ENCODE data around the gene VTCN1.
"Not testable (repeated sequence)": the region's sequence is repeated elsewhere in the genome, so short reads cannot be mapped to it uniquely, and the experiment has no call there.

Gene VTCN1

GRCh38 chr1:117210831-117211261 is at the start of gene VTCN1:
VTCN1 (minus strand) TSS chr1:117210927; CDS start chr1:117210855, 72 bp downstream.
- no peak for DNase-seq

DNA sequence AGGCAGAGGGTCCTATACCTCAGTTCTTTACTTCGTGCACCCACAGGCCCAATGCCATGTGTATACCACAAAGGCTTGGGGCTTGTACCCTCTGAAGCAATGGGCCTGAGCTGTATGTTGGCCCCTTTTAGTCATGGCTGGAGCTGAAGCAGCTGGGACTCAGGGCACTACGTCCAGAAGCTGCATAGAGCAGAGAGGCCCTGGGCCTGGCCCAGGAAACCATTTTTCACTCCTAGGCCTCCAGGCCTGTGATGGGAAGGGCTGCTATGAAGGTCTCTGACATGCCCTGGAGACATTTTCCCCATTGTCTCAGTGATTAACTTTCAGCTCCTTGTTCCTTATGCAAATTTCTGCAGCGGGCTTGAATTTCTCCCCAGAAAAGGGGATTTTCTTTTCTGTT is 48.1 kb upstream of the VTCN1 start:
- DNase-seq: no peak

GRCh38 chr1:117258075-117258474 is 47.3 kb upstream of the VTCN1 start:
- DNase-seq: not testable (repeated sequence)

GRCh38 chr1:117257291-117257690 is 46.6 kb upstream of the VTCN1 start:
- DNase-seq: no peak

DNA sequence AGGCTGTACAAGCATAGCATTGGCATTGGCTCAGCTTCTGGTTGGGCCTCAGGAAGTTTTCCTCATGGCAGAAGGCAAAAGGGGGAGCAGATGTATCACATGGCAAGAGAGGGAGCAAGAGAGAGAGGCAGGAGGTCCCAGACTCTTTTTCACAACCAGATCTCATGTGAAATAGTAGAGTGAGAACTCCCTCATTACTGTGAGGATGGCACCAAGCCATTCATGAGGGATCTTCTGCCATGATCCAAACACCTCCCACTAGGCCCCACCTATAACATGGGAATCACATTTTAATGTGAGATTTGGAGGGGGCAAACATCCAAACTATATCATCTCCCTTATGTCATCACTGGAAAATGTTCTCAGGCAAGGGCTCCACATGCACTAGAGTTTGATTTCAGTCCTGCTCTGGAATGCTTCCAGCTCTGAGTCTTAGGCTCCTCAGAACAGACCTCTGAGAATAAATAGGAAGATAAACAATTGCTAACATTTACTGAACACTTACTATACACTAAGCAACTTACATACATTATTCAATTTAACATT is 39.4 kb upstream of the VTCN1 start:
- no peak for DNase-seq

- no peak for DNase-seq
Observed at GRCh38 chr1:117244971-117245370, 34.2 kb upstream of the VTCN1 start.

GRCh38 chr1:117244306-117244705 is 33.6 kb upstream of the VTCN1 start:
- DNase-seq: no peak

DNA sequence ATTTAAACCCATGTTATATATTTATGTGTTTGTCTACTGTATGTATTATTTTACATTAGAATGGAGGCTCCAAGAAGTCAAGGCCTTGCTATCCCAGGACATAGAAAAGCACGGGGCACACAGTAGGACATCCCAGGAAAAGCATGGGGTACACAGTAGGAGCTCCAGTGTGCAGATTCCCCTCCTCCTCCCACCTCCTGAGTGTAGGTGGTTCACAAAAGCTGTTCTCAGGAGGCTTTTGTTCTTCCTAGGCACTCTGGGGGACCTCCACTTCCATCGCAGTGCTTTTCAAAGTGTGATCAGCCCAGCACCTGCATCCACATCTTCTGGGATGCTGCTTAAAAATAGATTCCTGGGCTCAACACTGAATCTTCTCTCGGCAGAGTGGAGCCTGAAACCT is 30.8 kb upstream of the VTCN1 start:
- no peak for DNase-seq

GRCh38 chr1:117240547-117240946 is 29.8 kb upstream of the VTCN1 start:
- no peak for DNase-seq

DNA sequence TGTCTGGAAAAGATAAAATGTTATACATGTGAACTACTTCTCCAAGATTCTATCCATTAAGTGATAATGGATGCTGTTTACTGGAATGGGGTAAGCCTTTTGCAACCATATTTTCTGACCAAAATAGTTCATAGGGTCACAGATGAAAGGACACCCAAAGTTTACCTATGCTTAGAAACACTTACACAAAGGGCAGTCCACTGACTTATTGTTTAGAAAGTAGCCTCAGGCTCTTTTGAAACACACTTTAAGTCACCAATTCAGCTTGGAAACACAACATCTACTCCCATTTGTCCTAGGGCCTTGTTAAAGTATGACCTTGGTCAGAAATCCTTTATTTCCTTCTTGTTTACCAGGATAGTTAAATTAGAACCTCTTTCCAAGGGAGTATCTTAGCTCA is 28.7 kb upstream of the VTCN1 start:
- DNase-seq: no peak

DNA sequence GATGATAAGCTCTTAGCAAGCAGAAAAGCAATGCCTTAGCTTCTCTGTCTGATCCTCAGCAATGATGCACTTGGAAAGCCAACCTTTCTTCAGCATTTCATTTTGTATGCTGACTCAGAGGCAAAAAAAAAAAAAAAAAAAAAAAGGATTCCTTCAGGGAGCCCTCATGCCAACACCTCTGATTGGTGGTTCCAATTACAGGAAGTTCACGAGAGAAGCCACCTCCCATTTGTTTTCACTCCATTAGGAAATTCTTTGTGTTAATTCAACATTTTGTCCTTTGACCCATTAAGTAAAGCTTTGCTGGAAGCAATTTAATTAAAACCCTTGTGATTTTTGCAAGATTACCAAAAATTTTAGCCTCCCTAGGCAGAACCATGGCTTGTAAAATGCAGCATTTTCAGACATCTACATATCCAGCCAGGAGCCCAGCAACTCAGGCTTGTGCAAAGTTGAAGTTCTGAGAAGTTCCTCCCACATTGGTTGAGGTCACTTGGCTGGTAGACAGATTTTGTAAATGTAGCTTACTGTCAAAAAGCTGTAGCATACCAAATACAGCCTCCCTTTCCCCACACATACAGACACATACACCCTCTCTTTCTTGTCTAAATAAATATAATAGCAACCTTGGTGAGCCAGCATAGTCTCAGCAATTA is 27.1 kb upstream of the VTCN1 start:
- DNase-seq: no peak

GRCh38 chr1:117235863-117236465 is 25.2 kb upstream of the VTCN1 start:
- DNase-seq: no peak

DNA sequence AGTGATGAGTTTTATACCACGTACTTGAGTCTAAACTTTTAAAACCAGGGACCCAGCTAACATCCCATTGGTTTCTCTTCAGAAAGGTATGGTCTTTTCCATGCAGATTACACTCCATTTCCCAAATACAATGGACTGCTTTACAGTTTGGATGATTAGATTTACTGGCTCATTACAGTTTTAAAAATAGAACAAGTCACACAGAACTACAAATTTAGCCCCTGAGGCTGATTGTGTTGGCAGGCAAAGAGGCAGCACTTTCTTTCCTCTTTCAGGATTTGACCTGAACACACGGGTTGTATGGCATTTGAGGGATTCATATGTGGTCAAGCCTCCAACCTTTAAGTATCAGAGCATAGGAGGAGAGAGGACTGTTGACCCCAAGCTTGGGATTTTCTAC is 21.8 kb upstream of the VTCN1 start:
- DNase-seq: no peak

DNA sequence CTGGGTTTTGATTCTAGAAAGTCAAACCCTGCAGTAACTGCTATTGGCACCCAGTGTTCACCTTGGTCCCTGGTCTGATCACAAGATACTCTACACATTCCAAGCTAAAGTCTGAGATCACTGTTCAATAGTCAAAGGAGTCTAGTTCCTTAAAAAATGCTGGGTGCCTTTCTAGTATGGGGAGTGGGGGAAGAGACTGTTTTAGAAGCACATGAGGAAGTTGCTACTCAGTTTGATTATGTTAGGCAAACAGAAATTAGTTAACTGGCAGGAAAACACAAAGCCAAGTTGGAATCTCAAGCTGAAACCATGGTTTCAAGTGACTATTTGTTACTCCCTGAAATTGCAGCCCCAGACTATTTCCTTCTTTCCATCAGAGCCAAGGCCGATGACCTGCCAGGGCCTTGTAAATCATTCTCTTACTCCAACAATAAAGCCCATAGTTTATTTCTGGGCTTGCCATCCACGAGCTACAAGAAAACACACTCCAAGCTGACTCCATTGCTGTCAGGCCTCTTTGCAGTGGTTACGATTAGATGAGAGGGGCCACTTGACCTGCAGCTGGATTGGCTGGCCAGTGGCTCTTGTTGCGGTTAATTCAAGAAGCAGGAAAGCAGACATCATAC is 21.1 kb upstream of the VTCN1 start:
- DNase-seq: no peak

DNA sequence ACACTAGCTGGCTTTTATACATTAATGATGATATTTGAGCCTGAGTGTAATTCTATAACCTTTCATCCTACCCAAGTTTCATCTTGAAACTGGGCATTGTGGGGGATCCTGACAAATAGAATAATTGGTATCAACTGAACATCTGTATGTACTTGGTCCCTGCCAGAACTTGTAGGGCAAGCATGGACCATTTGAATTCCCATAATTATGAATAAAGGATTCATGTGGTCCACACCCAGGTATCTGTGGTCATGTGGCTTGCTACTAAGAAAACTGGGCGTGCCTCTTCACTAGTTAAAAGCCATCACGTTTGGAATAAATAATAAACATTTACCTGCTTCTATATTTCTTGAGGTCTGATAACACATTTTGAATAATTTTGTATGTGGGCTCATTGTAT is 20.6 kb upstream of the VTCN1 start:
- DNase-seq: no peak

- no peak for DNase-seq
Observed at GRCh38 chr1:117229217-117229616, 18.5 kb upstream of the VTCN1 start.

DNA sequence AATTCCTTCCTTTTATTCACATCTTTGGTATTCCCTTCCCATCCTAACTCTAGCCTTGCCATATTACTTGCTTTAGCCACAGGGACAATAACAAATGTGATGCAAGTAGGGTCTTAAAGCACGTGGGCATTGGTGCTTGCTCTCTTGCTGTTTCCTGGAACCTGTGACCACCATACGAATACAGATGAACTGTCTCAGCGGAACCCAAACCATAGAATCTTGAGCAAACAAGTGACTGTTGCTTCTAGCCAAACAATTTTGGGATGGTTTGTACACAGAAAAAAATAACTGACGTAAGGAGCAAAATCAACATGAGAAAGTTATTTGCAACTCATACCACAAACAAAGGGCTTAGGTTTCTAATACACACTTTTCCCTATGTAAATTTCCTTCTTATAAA is 15.2 kb upstream of the VTCN1 start:
- no peak for DNase-seq

GRCh38 chr1:117216718-117217117 is 6.0 kb upstream of the VTCN1 start:
- no peak for DNase-seq

DNA sequence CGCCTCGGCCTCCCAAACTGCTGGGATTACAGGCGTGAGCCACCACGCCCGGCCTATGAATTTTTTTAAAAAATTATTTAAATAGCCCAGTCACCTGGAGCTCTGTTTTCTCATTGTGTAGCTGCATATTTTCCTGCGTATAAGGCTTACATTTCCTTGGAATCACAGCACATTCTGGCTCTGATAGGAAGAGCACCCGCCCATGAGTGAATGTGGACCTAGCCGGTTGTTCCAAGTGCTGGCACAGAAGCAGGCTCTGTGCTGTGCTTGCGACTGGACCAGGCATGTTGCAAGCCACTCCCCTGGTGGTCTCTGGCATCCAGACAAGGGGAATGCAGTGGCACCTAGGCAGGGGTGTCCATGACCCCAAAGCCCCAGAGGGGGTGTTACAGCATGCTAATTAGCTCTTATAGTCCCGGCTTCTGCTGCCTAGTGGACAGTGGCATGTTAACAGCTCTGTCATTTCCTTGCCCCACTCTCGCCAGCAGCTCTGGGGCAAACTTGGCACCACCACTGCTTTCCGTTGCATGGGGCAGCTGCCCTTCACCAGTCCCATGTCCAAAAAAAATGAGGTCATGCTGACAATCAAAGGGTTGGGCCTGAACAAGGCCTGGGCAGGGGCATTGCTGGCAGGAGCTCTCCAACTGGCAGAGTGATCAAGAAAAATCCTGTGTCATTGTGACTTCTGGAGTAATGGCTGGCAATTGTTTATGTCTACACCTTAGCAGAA is 5.2 kb upstream of the VTCN1 start:
- DNase-seq: no peak

DNA sequence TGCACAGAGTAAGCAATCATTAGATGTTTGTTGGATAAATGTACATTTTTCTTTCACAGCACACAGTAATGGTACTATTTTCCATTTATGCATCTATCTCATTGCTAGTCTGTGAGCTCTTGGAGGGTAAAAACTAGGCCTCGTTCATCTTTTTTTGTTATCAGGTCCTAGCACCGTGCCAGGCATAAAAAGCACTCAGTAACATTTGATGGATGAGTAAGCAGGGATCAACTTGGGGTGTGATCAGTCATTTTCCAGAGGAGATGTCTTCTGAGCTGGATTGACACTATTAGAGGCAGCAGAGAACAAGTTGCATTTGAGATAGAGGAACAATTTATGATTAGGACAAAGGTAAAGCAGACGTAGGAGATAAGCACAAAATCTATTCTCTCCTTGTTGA is 4.3 kb upstream of the VTCN1 start:
- no peak for DNase-seq

- no peak for DNase-seq
Observed at GRCh38 chr1:117213046-117213445, 2.3 kb upstream of the VTCN1 start.

DNA sequence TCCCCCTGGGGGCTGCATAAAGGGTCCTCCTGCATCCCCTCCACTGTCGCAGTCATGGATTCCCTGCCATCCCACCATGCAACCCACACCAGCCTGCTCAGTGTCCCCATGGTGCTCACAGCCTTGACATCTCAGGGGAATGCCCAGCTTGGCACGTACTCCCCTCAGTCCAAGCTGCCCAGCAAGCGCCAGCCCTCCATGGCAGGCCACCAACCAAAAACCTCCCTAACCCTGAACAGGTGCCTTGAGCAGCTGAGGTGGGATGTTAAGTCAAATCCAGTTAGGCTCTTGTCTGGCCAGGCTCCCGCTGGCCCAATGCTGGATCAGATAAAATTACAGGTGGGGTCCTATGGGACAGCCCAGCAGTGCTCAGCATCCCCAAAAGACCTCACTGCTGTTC is 341 bp downstream of the VTCN1 start:
- no peak for DNase-seq

DNA sequence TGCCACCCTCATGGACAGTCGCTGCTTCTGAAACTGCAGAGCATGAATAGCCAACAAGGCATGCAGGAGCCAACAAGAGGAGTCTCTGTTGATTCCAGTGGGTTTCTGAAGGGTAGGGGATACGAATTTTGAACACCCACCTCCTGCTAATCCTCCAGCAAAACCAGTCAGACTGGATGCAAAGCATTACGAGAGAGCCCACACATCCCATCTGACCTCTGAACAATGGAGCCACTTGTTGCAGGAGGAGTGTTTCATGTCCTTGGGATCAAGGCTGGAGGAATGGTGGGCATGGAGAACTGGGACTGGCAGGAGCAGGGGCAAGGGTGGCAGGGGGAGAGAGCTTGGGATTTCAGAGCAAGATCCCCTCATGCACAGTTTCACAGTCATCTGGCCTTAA is 1.6 kb downstream of the VTCN1 start:
- DNase-seq: no peak

GRCh38 chr1:117208580-117208979 is 2.1 kb downstream of the VTCN1 start:
- DNase-seq: no peak

Data from activated naive CD4-positive, alpha-beta T cell (primary cell).